GM04504 (cell line): Measurements from ENCODE around the gene PTPN2.
"Not testable (repeated sequence)": the region's sequence is repeated elsewhere in the genome, so short reads cannot be mapped to it uniquely, and the experiment has no call there.

Experiments used
- DNase-seq: peaks from one replicate; pipeline ENCODE4 v3.0.0-alpha.2; 2012; ENCODE audit warnings: low read depth

PTPN2 gene

DNA sequence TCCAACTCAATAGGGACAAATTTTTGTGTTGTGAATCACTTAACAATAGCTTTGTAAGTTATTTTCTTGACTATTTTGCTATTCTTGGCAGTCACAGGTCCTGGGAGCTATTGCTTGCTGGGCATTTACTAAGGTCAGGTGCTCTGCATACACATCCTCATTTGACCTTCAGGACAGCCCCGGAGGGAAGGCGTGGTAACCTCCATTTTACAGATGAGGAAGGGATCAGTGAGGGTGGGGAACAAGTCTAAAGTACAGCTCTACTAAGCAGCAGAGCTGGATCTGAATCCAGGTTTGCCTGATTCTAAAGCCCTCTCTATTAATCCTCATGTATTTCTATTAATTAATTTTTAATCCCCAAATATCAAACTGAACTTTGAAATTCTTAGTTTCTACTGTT, 58.8 kb downstream of the PTPN2 start:
- DNase-seq, result no peak

DNA sequence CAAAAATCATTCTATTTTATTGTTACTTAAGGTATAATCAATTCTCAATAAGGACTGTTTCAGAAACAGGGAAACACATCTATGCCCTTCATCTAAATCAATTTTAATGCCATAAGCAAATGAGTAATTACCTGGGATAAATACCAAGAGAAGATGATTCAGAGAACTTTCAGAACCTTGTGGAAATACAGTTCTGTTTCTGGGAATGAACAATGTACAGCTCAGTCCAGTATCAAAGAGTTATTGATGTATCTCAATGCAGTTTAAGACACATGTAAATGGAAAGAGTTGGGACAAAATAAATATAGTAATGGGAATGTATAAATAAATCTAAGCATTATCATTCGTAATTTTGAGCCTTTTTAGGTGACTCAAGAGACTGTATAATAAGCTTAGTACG, 60.1 kb downstream of the PTPN2 start:
- DNase-seq, result no peak

DNA sequence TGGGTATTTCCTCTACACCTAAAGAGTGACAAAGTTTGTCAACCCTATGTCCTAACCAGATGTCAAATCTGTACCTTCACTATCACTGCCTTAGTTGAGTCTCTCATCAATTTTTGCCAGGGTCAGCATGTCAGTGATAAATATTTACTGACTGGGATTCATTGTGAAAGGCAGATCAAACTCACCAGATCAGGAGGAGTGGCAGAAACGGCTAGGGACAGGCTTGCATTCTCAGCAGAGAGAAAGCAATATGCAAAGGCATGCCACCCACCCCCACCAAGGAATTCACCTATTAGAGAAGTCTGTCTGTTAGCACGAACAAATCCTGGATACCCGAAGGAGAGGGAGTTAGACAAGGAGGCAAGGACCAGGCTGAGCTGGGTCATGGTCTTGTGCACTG, 62.6 kb downstream of the PTPN2 start:
- no peak for DNase-seq

DNA sequence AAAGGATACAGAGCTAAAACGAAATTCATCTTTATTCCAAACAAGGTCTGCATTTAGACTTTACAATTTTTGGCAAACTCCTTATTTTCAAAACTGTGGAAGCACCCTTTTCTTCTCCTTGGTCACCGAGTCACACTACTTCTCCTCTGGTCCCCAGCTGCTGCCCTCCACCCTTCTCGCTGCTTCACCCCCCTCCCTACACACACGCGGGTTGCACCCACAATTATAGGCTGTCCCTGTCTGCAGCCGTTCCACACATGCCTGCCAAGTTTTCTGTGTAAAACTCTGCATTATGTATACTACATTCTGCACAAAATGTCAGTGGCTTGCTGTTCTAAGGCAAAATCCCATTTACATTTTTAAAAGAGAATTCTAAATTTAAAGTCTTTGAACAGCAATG, 63.5 kb downstream of the PTPN2 start:
- no peak for DNase-seq

DNA sequence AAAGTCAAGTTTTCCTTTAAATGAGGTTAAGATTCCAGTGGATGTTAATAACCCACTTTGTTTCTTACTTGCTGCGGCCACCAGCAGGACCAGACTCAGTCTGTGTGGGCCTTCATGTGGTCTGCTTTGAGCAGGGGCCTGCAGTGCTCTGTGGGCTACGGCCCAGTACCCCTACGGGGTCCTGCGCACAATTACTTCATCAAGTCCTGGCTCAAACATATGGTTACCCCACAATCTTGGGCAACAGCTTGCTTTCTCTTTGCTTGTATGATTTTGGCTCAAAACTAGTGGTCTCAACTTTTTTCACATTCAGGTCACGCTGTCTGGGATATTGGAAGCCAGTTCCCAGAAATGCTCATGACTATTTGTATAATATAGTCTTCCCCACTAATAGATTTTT, 64.2 kb downstream of the PTPN2 start:
- DNase-seq, result no peak

DNA sequence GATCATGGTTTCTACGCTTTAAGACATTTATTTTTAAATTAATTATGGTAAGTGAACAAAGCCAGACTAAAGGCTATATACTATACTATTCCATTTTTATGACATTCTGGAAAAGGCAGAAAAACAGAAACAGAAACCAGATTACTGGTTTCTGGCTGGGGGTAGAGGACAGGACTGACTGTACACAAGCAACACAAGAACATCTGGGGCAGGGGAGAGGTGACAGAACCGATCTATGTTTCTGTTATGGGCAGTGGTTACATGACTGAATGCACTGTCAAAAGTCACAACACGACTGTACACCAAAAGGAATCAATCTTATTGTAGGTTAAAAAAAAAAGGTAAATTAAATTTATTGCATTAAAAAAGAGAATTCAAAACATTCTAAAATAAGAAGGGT, 64.7 kb downstream of the PTPN2 start:
- no peak for DNase-seq

DNA sequence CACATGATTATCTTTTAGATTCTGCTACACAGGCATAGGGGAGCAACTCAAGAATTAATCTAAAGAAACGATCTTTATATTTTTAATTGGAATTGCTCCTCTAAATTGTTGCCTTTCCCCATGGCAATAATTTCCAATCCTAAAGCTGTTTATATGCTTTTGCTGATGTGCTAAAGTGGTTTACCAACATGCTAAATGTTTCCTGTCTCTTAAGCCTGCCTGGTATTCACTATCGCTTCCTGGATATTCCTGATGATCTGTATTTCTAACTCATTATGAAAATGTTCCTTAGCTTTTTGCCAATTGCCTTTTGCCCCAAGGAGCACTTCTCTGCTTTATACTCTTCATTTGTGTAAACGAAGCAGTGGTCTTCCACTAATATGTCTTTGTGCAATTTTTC, 65.8 kb downstream of the PTPN2 start:
- DNase-seq, result no peak

DNA sequence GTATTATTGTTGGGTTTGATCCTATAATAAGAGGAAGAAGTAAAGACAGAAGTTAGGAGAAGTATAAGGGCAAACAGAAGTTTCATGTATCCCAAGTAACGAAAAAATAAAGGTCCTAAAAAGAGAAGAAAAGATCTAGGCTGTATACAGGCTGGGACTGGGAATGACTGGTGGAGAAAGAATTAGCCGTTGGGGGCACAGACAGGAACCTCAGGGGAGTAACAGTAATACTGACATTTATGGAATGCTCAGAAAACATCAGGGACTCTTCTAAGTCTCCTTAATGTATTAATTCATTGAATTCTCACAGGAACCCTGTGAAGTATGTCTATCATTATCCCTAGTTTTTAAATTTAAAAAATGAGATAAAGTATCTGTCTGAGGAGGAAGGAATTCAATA, 67.6 kb downstream of the PTPN2 start:
- no peak for DNase-seq

DNA sequence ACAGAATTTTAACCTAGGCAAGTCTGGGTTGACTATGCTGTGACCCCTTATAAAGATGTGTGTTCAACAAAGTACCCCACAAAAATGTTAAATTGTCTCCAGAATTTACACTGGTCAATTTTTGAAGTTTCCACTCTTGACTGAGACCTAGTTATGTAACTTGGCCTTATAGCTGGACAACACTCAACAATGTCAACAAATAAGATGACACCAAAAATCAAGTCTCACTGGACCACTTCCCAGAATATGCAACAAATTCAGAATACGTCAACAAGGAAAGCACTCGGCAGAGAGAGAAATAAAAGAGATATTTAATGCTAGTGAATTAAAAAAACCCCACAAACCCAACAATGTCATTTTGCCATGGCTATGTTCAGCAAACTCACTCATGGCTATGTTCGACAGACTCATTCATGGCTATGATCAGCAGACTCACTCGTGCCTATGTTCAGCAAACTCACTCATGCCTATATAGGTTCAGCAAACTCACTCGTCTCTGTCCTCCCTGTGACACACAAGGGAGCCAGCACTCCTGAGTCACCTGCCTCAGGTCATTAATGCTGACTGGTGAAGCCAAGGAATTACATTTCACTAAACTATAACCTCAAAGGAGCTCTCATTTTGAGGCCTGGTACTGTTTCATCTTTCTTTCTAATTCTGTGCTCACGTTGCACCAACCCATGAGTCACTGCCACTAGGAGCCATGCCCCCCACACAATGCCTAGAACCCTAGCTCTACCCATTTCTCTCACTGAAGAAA, 72.7 kb downstream of the PTPN2 start:
- no peak for DNase-seq

DNA sequence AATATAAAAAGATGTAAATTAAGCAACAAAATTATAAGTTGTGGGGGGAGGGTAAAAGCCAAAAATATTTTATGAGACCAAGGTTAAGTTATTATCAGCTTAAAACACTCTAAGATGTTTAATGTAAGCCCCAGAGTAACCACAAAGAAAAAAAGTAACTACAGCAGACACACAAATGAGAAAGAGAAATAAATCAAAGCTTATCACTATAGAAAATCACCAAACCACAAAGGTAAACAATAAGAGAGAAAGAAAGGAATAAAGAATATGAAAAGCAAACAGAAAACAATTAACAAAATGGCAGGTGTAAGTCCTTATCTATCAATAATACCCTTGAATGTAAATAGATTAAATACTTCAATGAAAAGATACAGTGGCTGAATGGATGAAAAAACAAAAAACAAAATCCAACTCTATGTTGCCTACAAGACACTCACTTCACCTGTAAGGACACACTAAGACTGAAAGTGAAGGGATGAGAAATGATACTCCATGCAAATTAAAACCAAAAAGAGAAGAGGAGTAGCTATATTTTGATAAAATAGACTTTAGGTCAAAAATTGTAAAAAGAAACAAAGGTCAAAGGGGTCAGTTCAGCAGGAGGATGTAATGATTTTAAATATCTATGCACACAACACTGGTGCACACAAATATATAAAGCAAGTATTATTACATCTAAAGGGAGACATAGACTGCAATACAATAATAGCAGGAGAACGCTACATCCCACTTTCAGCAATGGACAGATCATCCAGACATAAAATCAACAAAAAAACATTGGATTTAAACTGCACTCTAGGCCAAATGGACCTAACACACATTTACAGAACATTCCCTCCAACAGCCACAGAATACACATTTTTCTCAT, 80.7 kb downstream of the PTPN2 start:
- no peak for DNase-seq

DNA sequence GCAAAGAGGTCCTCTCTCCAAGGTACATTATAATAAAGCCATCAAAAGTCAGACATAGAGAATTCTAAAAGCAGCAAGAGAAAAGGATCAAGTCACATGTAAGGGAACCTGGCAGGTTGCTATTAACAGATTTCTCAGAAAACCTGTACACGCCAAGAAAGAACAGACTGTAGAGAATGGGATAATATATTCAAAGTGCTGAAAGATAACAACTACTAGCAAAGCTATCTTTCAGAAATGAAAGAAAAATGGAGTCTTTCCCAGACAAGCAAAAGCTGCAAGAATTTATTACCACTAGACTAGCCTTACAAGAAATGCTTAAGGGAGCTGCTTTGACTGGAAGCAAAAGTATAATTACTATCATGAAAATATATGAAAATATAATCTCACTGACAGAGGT, 81.5 kb downstream of the PTPN2 start:
- no peak for DNase-seq

DNA sequence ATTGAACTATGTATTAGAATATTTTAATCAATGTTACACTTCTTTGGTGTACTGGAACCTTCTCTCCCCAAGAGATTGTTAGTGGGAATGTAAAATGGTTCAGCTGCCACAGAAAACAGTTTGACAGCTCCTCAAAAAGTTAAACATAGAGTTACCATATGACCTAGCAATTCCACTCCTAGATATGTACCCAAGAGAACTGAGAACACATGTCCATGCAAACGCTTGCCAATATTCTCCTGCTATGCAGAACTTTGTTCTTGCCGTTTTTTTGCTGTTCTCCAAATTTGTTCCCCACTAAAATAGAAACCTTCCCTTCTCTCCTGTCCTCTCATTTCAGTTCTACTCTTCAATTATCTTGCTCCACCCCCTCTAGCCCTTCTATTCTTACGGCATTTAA, 87.6 kb downstream of the PTPN2 start:
- no peak for DNase-seq

DNA sequence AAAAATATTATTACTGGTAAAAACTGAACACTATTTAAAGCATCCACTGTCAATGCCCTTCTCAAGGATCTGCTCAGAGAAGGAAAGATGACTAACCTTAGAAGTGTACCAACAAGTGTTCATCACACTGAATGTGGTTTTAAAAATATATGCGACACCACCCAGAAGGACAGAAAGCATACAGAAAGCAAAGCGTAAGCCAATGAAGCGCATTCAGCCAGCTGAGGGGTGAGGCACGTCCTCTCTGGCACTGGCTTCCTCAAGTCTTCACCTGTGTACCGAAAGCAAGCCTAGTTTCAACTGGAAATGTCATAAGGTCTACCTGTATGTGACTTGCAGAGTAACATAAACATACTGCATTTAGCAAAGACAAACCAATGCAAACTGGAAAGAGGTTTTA, 92.4 kb downstream of the PTPN2 start:
- DNase-seq, result no peak

DNA sequence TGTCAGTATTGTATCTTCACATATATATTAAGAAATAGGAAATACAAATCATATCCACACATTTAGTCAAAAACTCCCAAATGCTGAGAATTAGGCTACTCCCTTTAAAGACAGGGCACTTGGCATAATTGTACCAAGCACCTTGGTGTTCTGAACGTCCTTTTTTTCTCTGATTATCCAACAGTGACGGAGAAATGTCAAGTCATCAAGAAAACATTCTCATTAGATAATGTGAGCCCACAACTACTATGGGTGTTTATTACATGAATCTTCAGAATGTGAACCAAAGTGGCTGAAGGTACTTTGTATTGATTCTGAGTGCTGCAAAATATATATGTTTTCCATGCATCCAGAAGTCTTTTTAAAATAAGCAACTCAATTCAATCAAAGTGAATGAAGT, 97.4 kb downstream of the PTPN2 start:
- no peak for DNase-seq

DNA sequence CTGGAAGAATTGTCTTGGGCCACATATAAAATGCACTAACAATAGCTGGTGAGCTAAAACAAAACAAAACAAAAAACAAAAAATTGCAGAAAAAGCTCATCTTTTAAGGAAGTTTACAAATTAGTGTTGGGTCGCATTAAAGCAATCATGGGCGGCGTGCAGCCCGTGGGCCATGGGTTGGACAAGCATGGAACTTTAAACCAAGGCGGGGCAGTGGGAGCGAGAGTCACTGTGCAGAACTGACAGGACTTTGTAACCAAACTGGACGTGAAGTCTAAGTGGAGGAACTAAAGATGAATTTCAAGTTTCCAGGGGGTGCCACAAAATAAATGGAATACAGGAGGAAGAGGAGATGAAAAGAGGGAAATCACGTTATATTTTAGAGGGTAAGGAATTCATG, 100.5 kb downstream of the PTPN2 start:
- DNase-seq, result no peak

DNA sequence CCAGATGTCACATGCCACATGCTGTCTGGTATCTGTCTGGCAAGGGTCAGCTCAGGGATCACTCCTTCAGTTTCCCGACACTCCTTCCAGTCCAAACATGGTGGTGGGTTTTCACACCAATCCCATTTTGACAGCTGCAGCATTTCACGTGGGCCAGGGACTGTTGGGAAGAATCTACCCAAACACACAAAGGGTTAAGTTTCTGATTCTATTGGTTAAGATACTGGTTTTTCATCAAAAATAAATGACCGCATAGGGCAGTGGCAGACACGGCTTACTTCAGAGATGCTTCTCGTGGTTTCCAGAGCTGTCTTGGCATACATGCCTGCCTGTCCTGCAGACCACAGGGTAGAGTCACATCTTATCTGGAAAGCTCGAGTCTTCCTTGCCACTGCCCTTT, 101.5 kb downstream of the PTPN2 start:
- DNase-seq, result no peak

DNA sequence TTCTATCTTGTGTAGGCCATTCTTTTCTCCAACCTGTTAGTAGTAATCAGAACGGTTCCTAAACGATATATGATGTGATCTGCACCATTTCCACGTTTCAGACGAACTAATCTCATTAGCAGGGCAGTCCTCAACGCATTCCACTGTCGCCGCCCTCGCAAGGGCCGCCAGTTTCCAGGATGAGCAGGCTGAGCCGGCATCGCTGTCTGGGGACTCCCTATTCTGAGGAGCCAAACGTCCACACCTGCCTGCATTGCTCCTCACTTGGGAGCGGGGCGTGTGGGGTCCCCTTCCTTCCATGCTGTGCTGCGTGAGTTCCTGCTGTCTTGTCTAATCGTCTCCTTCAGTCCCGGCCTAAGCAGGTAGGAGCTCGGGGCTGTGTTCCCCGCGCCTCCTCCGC, 104.6 kb downstream of the PTPN2 start:
- no peak for DNase-seq

DNA sequence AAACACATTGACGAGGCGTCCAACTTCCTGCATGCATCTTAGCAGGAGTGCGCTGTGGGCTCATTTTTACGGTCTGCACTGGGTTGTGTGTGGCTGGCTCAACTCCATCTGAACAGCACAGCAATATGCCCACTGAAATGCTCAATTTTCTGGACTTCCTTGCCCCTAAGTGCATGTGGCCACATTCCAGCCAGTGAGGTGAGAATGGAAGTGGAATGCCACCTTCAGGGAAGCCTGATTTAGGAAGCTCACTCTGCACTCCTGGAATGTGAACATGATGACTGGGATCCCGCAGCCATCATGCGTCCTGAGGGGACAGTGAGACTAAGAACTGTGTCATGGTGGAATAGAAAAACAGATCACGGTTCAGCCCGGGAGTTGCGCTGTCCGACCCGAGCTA, 105.0 kb downstream of the PTPN2 start:
- no peak for DNase-seq

DNA sequence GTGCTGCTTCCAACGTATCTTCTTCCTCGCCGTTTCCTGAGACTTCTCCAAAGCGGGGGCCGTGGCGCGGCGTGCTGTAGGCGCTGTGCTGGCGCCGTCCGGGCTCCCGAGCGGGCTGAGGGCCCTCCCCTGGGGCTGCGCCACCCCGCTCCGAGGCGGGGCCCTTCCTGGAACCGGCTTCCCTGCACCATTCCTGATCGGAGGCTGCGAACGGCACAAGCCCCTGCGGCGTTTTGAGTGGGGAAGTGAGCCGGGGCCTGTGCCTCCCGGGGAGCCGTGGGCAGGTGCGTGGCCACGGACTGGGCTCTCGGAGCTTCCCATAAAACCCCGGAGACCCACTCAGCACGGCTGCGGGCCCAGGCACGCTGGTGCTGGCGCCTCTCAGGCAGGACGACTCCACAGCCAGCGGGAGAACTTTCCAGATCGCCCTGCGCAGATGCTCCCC, 106.5 kb downstream of the PTPN2 start:
- no peak for DNase-seq

DNA sequence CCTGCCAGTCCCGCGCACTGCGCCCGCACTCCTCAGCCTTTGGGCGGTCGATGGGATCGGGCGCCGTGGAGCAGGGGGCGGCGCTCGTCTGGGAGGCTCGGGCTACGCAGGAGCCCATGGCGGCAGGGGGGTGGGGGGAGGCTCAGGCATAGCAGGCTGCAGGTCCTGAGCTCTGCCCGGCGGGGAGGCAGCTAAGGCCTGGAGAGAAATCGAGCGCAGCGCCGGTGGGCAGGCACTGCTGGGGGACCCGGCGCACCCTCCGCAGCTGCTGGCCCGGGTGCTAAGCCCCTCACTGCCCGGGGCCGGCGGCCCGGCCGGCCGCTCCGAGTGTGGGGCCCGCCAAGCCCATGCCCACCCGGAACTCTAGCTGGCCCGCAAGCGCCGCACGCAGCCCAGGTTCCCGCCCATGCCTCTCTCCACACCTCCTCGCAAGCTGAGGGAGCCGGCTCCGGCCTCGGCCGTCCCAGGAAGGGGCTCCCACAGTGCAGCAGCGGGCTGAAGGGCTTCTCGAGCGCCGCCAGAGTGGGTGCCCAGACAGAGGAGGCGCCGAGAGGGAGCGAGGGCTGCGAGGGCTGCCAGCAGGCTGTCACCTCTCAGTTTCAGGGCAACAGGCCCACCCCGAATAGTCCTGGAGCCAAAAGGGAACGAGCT, 107.1 kb downstream of the PTPN2 start:
- DNase-seq, result no peak

DNA sequence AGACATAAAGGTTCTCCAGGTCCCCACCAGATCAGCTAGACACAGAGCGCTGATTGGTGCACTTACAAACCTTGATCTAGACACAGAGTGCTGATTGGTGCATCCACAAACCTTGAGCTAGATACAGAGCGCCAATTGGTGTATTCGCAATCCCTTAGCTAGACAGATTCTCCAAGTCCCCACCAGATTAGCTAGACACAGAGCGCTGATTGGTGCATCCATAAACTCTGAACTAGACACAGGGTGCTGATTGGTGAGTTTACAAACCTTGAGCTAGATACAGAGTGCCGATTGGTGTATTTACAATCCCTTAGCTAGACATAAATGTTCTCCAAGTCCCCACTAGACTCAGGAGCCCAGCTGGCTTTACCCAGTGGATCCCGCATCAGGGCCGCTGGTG, 107.6 kb downstream of the PTPN2 start:
- not testable (repeated sequence) for DNase-seq

DNA sequence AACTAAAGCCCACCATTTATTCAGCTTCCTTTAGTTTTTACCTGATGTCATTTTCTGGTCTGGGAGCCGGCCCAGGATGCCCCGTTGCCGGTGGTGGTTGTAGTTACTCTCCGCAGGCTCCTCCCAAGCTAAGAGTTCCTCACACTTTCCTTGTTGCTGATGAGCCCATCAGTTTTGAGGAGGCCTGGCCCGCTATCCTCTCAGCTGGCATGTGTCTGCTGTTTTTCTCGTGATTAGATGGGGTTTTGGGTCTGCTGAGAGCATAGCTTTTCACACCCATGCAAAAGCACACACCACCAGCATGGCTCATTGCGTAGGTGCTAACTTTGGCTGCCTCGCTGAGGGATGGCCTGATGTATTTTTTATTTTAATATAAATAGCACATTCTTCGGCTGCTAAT, 109.1 kb downstream of the PTPN2 start:
- no peak for DNase-seq

DNA sequence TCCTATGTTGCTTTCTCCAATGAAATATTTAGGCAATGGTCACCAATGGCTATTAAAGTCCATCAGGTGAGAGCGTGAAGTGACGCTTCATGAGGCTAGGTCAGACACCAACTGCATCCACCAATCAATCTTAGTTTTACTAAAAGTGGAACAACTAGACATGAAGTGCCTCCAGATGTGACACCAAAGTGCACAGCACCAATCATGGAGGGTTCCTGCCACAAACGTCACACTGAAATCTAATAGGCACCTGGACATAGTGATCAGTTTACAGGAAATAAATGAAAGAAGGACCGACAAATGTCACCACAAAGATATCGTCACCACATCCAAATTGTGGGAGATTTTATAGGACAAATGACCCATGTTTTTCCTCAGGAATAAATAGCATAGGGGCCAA, 110.7 kb downstream of the PTPN2 start:
- no peak for DNase-seq
